ENCODE data around the gene BACE2. TPM values are rescaled to one million over a fixed set of nuclear protein-coding genes. Genes with fewer than 3 reads are reported as not detected.

The BACE2 gene
- total and polyA plus RNA-seq, 2 donors (not counting 1 experiment from before 2014, with no cell fraction given) = 19.5 to 31.5 TPM

DNA sequence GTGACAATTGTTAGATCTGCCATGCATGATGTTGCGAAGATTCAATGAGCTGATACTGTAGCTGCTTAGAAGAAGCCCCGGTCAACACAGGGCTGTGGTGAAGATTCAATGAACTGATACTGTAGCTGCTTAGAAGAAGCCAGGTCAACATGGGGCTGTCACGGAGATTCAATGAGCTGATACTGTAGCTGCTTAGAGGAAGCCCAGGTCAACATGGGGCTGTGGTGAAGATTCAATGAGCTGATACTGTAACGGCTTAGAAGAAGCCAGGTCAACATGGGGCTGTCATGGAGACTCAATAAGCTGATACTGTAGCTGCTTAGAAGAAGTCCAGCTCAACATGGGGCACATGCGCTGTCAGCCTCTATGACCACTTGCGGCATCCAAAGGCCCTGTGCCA lies 18.8 kb upstream of the BACE2 start:
- Histone ChIP-seq H3K27me3 (ENCODE audit: control insufficient read depth, insufficient read depth, low read length) (no peaks in the 10 kb centered on the region), H3K4me2 (ENCODE audit: extremely low read depth, insufficient read depth, low read length) (no peak overlapping the region), H3K4me1 (ENCODE audit: control insufficient read depth, extremely low read depth, insufficient read depth, low read length) (no peaks in the 10 kb centered on the region), H3K79me2 (ENCODE audit: control insufficient read depth, insufficient read depth, low read length) (no peaks in the 10 kb centered on the region), H3K4me3 (replicated peaks in 1 of 4; ENCODE audit: control extremely low read depth in 1 of 4, insufficient read depth in 1 of 4, low read depth in 3 of 4, low read length in 4 of 4) (no peak overlapping the region), H3K36me3 (ENCODE audit: control insufficient read depth, insufficient read depth, low read length) (no peaks in the 10 kb centered on the region), H4K20me1 (ENCODE audit: control insufficient read depth, extremely low read depth, insufficient read depth, low read length) (no peaks in the 10 kb centered on the region), H3K9ac (ENCODE audit: insufficient read depth, low read length) (no peak overlapping the region), H2AFZ (ENCODE audit: low read length) (no peak overlapping the region), H3K27ac (ENCODE audit: insufficient read depth, low read length) (no peak overlapping the region), H3K9me3 (ENCODE audit: control insufficient read depth, insufficient read depth, low read depth, low read length) (no peaks in the 10 kb centered on the region)
- TF ChIP-seq EZH2 (IDR thresholded peaks at IDR 0.05; ENCODE audit: low read length, missing control alignments) = no peak
- TF ChIP-seq, protein P1, sequence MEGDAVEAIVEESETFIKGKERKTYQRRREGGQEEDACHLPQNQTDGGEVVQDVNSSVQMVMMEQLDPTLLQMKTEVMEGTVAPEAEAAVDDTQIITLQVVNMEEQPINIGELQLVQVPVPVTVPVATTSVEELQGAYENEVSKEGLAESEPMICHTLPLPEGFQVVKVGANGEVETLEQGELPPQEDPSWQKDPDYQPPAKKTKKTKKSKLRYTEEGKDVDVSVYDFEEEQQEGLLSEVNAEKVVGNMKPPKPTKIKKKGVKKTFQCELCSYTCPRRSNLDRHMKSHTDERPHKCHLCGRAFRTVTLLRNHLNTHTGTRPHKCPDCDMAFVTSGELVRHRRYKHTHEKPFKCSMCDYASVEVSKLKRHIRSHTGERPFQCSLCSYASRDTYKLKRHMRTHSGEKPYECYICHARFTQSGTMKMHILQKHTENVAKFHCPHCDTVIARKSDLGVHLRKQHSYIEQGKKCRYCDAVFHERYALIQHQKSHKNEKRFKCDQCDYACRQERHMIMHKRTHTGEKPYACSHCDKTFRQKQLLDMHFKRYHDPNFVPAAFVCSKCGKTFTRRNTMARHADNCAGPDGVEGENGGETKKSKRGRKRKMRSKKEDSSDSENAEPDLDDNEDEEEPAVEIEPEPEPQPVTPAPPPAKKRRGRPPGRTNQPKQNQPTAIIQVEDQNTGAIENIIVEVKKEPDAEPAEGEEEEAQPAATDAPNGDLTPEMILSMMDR (conservative IDR thresholded peaks at IDR 0.05 in 1 of 2, IDR thresholded peaks at IDR 0.05 in 1 of 2; ENCODE audit: low read depth in 1 of 2, low read length in 2 of 2) = no peak
- no peak for DNase-seq (ENCODE audit: low read depth in 2 of 2)

DNA sequence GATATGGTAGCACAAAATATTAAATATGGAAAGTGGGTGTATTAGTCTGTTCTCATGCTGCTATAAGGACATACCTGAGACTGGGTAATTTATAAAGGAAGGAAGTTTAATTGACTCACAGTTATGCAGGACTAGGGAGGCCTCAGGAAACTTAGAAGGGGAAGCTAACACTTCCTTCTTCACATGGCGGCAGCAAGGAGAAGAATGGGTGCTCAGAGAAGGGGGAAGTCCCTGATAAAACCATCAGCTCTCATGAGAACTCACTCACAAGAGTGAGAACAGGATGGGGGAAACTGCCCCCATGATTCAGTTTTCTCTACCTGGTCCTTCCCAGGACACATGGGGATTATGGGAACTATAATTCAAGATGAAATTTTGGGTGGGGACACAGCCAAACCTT lies 15.8 kb upstream of the BACE2 start:
- Histone ChIP-seq H3K36me3 (ENCODE audit: control insufficient read depth, insufficient read depth, low read length) (no peaks in the 10 kb centered on the region), H3K27me3 (ENCODE audit: control insufficient read depth, insufficient read depth, low read length) (no peaks in the 10 kb centered on the region), H3K4me3 (replicated peaks in 1 of 4; ENCODE audit: control extremely low read depth in 1 of 4, insufficient read depth in 1 of 4, low read depth in 3 of 4, low read length in 4 of 4) (no peak overlapping the region), H3K4me1 (ENCODE audit: control insufficient read depth, extremely low read depth, insufficient read depth, low read length) (no peaks in the 10 kb centered on the region), H3K9ac (ENCODE audit: insufficient read depth, low read length) (no peak overlapping the region), H4K20me1 (ENCODE audit: control insufficient read depth, extremely low read depth, insufficient read depth, low read length) (no peaks in the 10 kb centered on the region), H2AFZ (ENCODE audit: low read length) (no peak overlapping the region), H3K79me2 (ENCODE audit: control insufficient read depth, insufficient read depth, low read length) (no peaks in the 10 kb centered on the region), H3K4me2 (ENCODE audit: extremely low read depth, insufficient read depth, low read length) (no peak overlapping the region), H3K27ac (ENCODE audit: insufficient read depth, low read length) (no peak overlapping the region), H3K9me3 (ENCODE audit: control insufficient read depth, insufficient read depth, low read depth, low read length) (no peaks in the 10 kb centered on the region)
- no peak for TF ChIP-seq EZH2 (IDR thresholded peaks at IDR 0.05; ENCODE audit: low read length, missing control alignments)
- TF ChIP-seq, protein P1 (conservative IDR thresholded peaks at IDR 0.05 in 1 of 2, IDR thresholded peaks at IDR 0.05 in 1 of 2; ENCODE audit: low read depth in 1 of 2, low read length in 2 of 2) = no peak
- no peak for DNase-seq (ENCODE audit: low read depth in 2 of 2)

DNA sequence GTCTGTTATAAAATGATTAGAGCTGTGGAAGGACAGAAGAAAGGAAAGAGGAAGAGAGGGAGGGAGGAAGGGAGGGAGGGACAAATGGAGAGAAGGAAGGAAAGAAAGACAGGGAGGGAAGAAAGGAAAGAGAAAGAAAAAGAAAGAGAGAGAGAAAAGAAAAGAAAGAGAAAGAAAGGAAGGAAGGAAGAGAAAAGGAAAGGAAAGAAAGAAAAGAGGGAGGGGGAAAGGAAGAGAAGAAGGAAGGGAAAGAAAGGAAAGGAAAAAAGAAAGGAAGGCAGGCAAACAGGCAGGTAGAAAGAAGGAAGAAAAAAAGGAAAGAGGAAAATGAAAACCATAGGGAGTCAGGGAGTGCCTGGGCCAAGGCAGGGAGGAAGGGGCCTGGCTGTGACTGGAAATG lies 14.5 kb upstream of the BACE2 start:
- no peaks in the 10 kb centered on the region for H3K79me2 ChIP-seq (ENCODE audit: control insufficient read depth, insufficient read depth, low read length)
- no peaks in the 10 kb centered on the region for H4K20me1 ChIP-seq (ENCODE audit: control insufficient read depth, extremely low read depth, insufficient read depth, low read length)
- H2AFZ ChIP-seq (ENCODE audit: low read length) = no peak overlapping the region
- no peaks in the 10 kb centered on the region for H3K36me3 ChIP-seq (ENCODE audit: control insufficient read depth, insufficient read depth, low read length)
- no peak for TF ChIP-seq EZH2 (IDR thresholded peaks at IDR 0.05; ENCODE audit: low read length, missing control alignments)
- TF ChIP-seq, protein P1 (conservative IDR thresholded peaks at IDR 0.05 in 1 of 2, IDR thresholded peaks at IDR 0.05 in 1 of 2; ENCODE audit: low read depth in 1 of 2, low read length in 2 of 2) = no peak
- no peak overlapping the region for H3K9ac ChIP-seq (ENCODE audit: insufficient read depth, low read length)
- DNase-seq (ENCODE audit: low read depth in 2 of 2) = no peak
- no peaks in the 10 kb centered on the region for H3K9me3 ChIP-seq (ENCODE audit: control insufficient read depth, insufficient read depth, low read depth, low read length)
- H3K27ac ChIP-seq (ENCODE audit: insufficient read depth, low read length) = no peak overlapping the region
- no peaks in the 10 kb centered on the region for H3K27me3 ChIP-seq (ENCODE audit: control insufficient read depth, insufficient read depth, low read length)
- no peak overlapping the region for H3K4me2 ChIP-seq (ENCODE audit: extremely low read depth, insufficient read depth, low read length)
- H3K4me3 ChIP-seq (replicated peaks in 1 of 4; ENCODE audit: control extremely low read depth in 1 of 4, insufficient read depth in 1 of 4, low read depth in 3 of 4, low read length in 4 of 4) = no peak overlapping the region
- H3K4me1 ChIP-seq (ENCODE audit: control insufficient read depth, extremely low read depth, insufficient read depth, low read length) = no peaks in the 10 kb centered on the region

Data from fibroblast of lung (primary cell).